GM21825 (cell line): ENCODE measurements around the gene PITHD1.
"Not testable (repeated sequence)": the region's sequence is repeated elsewhere in the genome, so short reads cannot be mapped to it uniquely, and the experiment has no call there.

ENCODE experiments used
- ATAC-seq: cut with Tn5 transposase; IDR thresholded peaks from one replicate; pipeline ENCODE4 v1.9.1; 2021; ENCODE audit warnings: mild to moderate bottlenecking, moderate library complexity; ENCODE audit not compliant: unreplicated experiment

PITHD1 gene

DNA sequence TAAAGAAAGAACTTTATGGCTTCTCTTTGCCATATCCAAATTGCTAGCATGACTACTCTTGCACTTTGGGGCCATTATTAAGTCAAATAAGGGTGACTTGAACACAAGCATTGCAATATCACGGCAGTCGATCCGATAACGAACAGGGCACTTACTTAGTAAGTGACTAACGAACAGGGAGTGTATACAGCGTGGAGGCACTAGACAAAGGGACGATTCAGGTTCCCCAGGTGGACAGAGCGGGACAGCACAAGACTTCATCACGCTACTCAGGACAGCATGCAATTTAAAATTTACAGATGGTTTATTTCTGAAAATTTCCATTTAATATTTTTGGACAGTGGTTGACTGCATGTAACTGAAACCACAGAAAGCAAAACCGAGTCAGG, 5.4 kb upstream of the PITHD1 start:
- no peak for ATAC-seq

DNA sequence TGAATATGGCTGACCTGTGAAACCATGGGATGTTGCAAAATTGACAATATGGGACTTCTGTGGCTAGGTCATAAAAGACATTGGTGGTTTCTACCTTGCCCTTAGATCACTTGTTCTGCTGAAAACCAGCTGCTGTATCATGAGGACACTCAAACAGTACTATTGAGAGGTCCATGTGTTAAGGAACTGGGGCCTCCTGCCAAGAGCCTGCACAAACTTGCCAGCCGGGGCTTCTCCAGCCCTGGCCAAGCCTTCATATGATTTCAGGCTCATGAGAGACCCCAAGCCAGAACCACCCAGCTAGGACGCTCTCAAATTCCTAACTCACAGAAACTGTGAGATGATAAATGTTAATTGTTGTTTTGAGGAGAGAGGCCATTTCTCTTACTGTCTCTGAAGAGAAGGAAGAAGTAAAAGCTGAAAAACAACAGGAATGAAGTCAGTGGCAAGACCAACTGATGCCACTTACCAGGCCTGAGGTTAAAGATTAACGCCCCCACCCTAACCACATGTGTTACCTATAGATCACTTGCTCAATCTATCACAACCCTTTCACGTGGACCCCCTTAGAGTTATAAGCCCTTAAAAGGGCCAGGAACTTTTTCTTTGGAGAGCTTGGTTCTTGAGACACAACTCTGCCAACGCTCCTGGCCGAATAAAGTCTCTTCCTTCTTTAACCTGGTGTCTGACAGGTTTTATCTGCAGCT, 3.9 kb upstream of the PITHD1 start:
- ATAC-seq = no peak

DNA sequence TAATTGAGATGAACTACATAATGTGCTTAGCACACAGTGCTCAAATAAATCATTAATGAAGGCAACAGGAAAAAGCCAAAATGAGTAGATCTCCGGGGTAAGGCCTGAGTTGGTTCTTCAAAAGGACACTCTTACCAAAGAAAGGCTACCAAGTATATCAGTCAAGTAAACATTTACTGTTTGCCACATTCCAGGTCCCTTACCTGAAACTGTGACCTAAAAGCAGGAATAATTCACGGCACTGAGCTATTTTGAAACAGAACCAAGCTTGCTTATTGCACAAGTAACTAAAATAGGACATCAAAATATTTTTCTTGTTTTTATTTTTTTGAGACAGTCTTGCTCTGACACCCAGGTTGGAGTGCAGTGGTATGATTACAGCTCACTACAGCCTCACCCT, 2.0 kb upstream of the PITHD1 start:
- ATAC-seq = no peak

DNA sequence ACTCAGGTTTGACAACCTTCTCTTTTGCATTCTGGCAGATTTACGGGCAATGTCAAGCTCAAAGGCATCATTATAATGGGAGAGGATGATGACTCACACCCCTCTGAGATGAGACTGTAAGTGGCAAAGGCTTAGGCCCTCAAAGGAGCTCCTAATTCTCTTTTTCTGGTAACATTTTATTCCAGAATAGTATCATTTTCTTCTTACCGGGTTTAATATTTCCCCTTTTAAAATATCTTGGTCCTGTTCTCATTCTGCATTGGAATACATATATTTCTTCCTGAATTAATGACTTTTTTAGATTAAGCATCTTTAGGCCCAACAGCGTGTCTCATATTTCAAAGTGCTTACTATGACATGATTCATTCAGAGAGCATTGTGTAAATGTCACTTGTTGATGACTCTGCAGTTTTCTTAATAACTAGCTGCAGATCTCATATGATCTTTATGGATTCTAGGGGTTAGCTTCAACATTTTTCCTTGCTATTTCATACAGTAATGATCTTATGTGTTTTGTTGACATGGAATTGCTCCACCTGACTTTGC, 1.7 kb downstream of the PITHD1 start:
- ATAC-seq = no peak

DNA sequence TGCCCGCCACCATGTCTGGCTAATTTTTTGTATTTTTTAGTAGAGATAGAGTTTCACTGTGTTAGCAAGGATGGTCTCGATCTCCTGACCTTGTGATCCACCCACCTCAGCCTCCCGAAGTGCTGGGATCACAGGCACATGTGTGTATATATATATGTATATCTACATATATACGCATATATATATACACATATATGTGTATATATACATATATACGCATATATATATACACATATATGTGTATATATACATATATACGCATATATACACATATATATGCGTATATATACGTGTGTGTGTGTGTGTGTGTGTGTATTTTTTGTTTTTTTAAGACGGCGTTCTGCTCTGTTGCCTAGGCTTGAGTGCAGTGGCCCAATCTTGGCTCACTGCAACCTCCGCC, 4.9 kb downstream of the PITHD1 start:
- ATAC-seq = not testable (repeated sequence)

DNA sequence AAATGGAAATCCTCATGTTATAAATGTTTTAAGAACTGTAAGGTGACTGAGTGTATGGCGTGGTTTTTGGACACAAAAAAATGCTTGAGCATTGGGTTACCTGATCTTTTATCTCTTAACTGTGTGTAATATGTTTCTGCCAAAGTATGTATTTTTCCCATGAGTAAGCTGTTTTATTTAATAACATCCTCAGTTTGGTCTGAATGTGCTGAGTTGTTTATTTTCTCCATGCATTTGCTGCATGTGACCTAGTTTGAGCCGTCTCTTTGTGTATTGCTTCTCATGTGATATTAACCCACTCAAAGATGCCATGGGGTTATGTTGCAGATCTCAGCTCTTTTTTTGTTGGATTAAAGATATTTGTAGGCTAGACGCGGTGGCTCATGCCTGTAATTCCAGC, 6.6 kb downstream of the PITHD1 start:
- ATAC-seq = no peak

DNA sequence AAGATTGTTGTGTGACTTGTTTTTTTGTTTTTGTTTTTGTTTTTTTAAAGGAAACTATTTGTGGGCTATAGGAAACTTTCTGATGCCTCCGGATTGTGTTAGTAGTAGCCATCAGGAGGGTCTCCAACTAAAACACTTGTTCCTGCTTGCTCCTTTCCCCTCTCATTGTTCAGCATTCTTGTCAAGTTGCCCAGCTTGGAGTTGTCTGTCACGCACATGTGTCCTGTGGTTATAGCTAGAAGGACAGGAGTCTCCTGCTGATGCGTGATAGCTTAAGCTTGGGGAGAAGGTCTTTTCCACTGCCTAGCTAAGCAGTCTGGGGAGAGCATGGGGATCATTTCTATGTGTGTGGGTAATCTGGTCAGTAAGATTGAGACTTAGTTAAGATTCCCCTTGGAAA, 9.5 kb downstream of the PITHD1 start:
- no peak for ATAC-seq

DNA sequence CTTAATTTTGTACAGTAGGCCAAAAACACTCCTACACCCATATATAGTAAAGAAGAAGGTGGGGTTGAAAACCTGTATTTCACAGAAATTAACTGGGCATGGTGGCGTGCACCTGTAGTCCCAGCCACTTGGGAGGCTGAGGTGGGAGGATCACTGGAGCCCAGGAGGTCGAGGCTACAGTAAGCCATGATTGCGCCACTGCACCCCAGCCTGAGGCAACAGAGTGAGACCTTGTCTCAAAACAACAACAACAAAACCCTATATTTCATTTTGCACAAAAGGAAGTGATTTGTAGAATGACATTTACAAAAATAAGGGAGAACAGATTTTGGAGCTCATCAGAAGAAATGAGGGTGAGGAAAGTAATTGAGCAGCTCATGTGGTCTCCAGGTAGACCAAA, 10.5 kb downstream of the PITHD1 start:
- no peak for ATAC-seq

DNA sequence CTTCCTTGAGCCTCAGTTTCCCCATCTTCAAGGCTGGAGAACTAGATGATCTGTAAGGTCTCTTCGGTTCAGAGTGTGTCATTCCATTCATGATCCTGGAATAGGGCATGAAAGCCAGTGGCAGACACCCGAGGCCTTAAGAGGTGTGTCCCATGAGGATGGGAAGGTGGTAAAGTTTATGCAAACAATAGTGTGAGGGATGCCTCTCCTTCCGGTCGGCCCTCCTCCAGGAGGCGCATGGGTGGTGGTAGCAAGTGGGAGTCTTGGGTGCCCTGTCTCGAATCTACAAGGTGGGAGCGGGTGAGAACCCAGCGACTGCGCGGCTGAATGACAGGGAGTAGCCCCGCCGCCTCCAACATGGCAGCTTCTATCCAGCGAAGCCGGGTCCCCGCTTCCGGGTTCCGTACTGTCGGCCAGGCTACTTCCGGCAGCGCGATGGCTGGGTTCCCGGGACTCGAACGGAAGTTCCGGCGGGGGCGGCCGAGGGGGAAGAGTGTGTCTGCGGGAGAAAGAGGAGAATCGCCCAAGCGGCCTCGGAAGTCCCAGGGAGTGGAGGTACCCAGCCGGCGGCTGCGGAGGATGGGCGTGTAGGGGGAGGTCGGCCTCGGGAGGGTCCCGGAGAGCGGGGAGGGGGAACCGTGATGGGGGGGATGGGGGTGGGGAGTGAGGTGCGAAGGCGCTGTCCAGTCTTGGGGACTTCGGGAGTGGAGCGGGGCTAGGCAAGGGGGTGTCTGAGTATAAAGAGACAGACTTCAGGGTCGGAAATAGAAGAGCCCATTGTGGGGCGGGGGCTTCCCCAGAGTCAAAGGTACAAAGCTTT, 12.7 kb downstream of the PITHD1 start, which contains the start of gene LYPLA2:
LYPLA2 (plus strand) TSS at position 450 of the 820 bp plus-strand sequence. CDS start 1,538 bp downstream, outside the sequence.
- peak; percentile 72 for ATAC-seq

DNA sequence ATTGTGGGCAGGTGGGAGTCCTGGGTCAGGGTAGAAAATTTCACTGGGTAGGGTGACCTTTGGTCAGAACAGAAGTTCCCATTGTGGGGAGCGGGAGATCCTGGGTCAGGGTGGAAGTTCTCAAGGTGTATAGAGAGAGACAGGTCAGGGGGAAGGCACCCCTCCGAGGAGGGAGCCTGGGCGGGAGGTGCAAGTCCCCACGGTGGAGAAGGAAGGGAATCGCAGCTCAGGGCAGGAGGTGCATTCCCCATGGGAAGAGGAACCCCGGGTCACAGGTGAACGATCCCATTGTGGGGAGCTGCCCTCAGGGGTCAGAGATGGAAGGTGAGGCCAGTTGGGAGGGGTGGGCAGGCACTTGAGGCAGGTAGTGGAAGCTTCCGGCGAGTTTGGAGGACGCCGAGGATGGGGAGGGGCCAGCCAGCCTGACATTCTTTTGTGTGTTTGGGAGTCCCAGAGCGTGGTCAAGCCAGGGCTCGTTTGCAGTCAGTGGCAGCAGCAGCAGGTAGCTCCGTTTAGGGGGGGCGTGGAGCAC, 13.4 kb downstream of the PITHD1 start:
- no peak for ATAC-seq

DNA sequence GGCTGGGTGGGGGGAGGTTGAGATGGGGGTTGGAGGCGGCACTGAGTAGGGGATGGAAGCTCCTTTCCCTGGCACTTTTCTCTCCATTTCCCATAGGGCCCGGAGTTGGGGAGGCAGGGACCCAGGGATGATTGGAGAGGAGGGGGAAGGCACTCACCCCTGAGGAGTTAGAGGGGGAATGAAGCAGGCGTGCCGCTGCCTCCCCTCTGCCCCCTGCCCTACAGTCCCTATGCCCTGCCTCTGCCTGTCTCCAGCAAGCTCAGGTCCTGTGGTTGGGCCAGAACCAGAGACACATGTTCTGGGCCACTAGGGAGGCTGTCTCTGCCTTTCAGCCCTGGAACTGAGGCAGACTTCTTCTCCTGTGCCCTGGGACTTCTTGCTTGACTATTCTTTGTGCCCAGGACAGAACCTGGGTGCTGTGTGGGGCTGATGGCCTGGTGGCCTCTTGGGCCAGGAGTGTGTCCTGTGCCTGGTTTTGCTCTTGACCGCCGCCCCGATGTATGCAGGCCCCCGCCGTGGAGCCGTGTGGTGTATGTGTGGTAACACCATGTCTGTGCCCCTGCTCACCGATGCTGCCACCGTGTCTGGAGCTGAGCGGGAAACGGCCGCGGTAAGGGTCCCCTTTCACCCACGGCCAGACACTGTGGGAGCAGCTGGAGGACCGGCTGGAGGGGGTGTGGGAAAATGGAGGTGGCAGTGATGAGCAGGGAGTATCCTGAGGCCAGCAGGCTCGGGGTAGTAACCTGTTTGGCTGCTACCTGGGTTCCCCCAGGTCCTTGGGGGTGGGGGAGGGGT, 14.1 kb downstream of the PITHD1 start:
- ATAC-seq = no peak

DNA sequence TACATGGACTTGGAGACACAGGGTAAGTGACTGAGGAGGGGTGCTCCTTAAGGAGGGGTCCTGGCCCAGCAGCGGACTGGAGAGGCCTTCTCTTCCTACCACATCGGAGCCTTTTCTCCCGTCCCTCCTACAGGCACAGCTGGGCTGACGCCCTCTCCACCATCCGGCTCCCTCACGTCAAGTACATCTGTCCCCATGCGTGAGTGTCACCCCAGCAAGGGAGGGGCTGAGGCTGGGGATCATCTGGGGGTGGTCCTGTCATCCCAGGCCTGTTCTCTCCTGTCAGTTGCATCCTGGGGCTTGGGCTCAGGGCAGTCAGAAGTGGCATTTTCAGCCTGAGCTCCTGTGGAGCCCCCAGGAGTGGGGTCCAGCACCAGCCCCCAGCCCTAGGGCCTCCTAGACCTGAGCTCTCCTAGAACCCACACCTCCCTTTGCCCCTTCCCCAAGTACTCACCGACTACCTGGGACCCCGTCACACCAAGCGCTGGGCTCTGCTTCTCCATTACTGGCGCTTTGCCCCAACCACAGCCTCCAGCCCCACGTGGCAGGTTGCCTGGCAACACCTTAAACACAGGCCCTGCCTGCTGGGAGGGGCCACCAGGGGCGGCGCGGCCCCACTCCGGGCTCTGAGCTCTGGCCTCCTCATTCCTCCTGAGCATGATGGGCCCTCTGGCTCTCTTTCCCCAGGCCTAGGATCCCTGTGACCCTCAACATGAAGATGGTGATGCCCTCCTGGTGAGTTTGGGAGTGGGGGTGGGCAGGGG, 15.0 kb downstream of the PITHD1 start:
- ATAC-seq = no peak

DNA sequence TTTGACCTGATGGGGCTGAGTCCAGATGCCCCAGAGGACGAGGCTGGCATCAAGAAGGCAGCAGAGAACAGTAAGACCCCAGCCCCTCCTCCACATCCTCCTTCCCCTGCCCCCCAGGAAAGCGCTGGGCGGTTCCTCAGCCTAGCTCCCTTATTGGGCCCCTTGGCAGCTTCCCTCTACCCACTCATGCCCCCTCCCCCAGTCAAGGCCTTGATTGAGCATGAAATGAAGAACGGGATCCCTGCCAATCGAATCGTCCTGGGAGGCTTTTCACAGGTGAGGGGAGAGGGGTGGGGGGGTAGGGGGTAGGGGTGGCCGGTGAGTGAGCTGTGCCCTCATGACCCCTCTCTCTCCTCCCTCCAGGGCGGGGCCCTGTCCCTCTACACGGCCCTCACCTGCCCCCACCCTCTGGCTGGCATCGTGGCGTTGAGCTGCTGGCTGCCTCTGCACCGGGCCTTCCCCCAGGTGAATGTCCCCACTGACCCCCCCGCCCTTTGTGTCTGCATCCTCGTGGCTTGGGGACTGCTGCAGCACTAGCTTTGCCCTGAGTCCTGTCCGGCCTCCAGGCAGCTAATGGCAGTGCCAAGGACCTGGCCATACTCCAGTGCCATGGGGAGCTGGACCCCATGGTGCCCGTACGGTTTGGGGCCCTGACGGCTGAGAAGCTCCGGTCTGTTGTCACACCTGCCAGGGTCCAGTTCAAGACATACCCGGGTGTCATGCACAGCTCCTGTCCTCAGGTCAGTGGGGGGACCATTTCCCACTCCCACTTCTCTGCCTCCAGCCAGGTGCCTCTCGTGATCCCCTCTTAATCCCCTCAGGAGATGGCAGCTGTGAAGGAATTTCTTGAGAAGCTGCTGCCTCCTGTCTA, 15.9 kb downstream of the PITHD1 start:
- ATAC-seq = no peak

DNA sequence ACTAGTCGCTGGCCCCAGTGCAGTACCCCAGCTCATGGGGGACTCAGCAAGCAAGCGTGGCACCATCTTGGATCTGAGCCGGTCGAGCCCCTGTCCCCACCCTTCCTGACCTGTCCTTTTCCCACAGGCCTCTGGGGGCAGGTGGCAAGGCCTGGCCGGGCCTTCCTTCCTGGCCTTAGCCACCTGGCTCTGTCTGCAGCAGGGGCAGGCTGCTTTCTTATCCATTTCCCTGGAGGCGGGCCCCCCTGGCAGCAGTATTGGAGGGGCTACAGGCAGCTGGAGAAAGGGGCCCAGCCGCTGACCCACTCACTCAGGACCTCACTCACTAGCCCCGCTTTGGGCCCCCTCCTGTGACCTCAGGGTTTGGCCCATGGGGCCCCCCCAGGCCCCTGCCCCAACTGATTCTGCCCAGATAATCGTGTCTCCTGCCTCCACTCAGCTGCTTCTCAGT, 16.5 kb downstream of the PITHD1 start:
- not testable (repeated sequence) for ATAC-seq

DNA sequence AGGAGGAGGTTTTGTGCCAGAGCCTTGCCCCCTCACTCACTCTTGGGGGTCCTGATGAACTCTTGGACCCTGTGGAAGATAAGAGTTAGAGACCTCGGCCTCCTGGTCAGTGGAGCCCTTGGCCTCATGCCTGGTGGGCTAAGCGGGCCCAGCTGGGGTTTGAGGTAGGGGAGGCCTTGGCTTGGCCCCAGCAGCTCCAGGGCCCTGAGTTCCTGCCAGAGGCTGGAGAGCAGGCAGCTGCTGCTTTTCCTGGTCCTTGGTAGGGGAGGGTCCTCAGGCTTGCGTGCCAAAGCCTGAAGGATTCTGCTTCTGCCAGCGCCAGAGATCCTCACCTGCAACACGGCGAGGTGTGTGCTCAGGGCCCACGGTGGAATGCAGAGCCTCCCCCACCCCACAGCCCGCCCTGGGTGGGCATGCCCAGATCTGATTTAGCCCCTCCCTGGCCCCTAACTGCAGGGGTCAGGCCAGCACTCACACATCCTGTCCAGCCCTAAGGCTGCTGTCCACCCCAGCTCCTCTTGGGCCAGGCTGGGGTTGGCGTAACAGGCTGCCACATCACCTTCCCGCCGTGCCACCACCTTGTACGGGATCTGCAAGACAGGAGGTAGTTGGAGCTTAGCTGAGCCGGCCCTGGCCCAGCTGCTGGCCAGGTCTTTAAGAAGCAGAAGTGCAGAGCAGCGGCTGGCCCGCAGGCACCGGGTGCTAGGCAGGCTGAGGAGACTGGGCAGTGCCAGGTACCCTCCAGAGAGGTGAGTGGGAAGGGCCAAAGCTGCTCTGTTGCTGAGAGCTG, 17.7 kb downstream of the PITHD1 start:
- no peak for ATAC-seq

DNA sequence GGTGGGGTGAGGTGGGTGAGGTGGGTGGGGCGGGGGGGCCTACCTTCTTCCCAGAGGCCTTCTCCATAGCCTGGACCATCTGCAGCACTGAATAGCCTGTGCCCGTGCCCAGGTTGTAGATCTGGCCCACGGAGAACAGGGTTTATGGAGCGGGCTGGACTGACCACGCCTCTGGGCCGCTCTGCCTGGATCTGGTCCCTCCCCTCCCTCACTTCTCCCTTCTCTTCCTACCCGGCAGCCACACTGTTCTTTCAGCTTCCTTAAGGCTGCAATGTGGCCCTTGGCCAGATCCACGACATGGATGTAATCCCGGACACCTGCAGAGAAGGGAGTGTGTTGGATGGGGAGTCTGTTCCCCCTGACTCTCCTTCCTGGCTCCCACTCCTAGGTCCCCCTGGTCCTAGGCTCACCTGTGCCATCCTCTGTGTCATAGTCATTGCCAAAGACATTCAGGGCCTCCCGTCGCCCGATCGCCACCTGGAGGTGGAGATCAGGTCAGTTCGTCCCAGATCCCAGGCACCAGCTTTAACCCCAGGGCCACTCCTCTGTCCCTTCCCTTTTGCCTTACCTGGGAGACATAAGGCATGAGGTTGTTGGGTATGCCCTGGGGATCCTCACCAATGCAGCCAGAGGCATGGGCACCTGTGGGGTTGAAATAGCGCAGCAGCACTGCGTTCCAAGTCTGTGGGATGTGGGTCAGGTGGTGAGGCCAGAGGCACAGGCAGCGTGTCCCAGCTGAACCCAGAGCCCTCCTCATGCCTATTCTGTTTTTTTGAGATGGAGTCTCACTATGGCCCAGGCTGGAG, 18.5 kb downstream of the PITHD1 start:
- ATAC-seq = no peak
